ENCODE data around the gene SCNN1B.

- TF ChIP-seq, protein P1, sequence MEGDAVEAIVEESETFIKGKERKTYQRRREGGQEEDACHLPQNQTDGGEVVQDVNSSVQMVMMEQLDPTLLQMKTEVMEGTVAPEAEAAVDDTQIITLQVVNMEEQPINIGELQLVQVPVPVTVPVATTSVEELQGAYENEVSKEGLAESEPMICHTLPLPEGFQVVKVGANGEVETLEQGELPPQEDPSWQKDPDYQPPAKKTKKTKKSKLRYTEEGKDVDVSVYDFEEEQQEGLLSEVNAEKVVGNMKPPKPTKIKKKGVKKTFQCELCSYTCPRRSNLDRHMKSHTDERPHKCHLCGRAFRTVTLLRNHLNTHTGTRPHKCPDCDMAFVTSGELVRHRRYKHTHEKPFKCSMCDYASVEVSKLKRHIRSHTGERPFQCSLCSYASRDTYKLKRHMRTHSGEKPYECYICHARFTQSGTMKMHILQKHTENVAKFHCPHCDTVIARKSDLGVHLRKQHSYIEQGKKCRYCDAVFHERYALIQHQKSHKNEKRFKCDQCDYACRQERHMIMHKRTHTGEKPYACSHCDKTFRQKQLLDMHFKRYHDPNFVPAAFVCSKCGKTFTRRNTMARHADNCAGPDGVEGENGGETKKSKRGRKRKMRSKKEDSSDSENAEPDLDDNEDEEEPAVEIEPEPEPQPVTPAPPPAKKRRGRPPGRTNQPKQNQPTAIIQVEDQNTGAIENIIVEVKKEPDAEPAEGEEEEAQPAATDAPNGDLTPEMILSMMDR (IDR thresholded peaks at IDR 0.05): no peak
- TF ChIP-seq POLR2A (IDR thresholded peaks at IDR 0.05): no peak
These were observed 15.2 kb downstream of the SCNN1B start for GRCh38 chr16:23317266-23317661.
